Measurements from ENCODE around the gene FAM89A. TPM values are rescaled to one million over a fixed set of nuclear protein-coding genes. Genes with fewer than 3 reads are reported as not detected.
A peak's percentile ranks its signal among the peaks of the same experiment; 100 is the strongest.

FAM89A gene
- total RNA-seq, 2 donors from 2014 or later: 1.3 to 1.8 TPM

- Mint-ChIP-seq H3K27ac (peak overlapping the region; percentile 94), H3K4me1 (peaks cover 54% of the 10 kb centered on the region), H3K36me3 (ENCODE audit: low read depth) (peaks cover 3% of the 10 kb centered on the region), H3K27me3 (no peaks in the 10 kb centered on the region), H3K4me3 (peak overlapping the region; percentile 62)
- no peaks in the 10 kb centered on the region for H3K9me3 ChIP-seq (ENCODE audit: control insufficient read depth, low read length, poor library complexity, severe bottlenecking)
- DNase-seq (no peak), ATAC-seq (no peak)
Measured at GRCh38 chr1:230975636-230976035, 64.4 kb downstream of the FAM89A start.

- peaks cover 7% of the 10 kb centered on the region for H3K36me3 Mint-ChIP-seq (ENCODE audit: low read depth)
Measured at GRCh38 chr1:230972855-230973271, 67.2 kb downstream of the FAM89A start.

GRCh38 chr1:230971771-230972170, 68.3 kb downstream of the FAM89A start:
- Mint-ChIP-seq H3K27ac (peak overlapping the region; percentile 88), H3K4me1 (peaks cover 58% of the 10 kb centered on the region), H3K36me3 (ENCODE audit: low read depth) (peaks cover 7% of the 10 kb centered on the region), H3K4me3 (no peak overlapping the region), H3K27me3 (no peaks in the 10 kb centered on the region)
- ATAC-seq: no peak
- DNase-seq: no peak
- H3K9me3 ChIP-seq (ENCODE audit: control insufficient read depth, low read length, poor library complexity, severe bottlenecking): no peaks in the 10 kb centered on the region

More at GRCh38 chr1:230972855-230973271, 67.2 kb downstream of the FAM89A start:
- no peaks in the 10 kb centered on the region for H3K9me3 ChIP-seq (ENCODE audit: control insufficient read depth, low read length, poor library complexity, severe bottlenecking)
- ATAC-seq: peak; percentile 87
- H3K4me1 Mint-ChIP-seq: peaks cover 66% of the 10 kb centered on the region
- no peaks in the 10 kb centered on the region for H3K27me3 Mint-ChIP-seq
- H3K27ac Mint-ChIP-seq: peak overlapping the region; percentile 88
- peak overlapping the region; percentile 69 for H3K4me3 Mint-ChIP-seq
- peak; percentile 27 to 55 (median 44) for DNase-seq

GRCh38 chr1:230970432-230970831, 69.6 kb downstream of the FAM89A start:
- Mint-ChIP-seq H3K4me1 (peaks cover 52% of the 10 kb centered on the region), H3K36me3 (ENCODE audit: low read depth) (peaks cover 4% of the 10 kb centered on the region), H3K27me3 (no peaks in the 10 kb centered on the region), H3K4me3 (no peak overlapping the region), H3K27ac (peak overlapping the region; percentile 88)
- ATAC-seq: no peak
- H3K9me3 ChIP-seq (ENCODE audit: control insufficient read depth, low read length, poor library complexity, severe bottlenecking): no peaks in the 10 kb centered on the region
- no peak for DNase-seq

Other genes starting within 250 kb of the FAM89A start
- gene C1orf198, start 171.7 kb downstream of the FAM89A start, total RNA-seq: 10 to 100 TPM in 1 of 2 donors, 1 to 10 TPM in 1; 3.7 to 20.6 TPM
- 10 to 100 TPM; 27.4 to 34.7 TPM for gene TTC13, start 61.4 kb downstream of the FAM89A start, total RNA-seq
- 1 to 10 TPM; 5.7 to 6.7 TPM for gene ARV1, start 61.2 kb downstream of the FAM89A start, total RNA-seq
- not detected for gene TRIM67, start 121.8 kb upstream of the FAM89A start, total RNA-seq
- gene GNPAT, start 201.0 kb upstream of the FAM89A start, total RNA-seq: 10 to 100 TPM; 16.4 to 20.3 TPM